GM12872 (cell line): ENCODE data around the gene RAD9A.

Experiments used
- CTCF ChIP-seq: IDR thresholded peaks from 3 replicates; pipeline ENCODE4 v1.5.1; 2011; ENCODE audit warnings: low read depth, mild to moderate bottlenecking, low read length, moderate library complexity; ENCODE audit not compliant: insufficient read depth

RAD9A gene

GRCh38 chr11:67374571-67375281, 17.1 kb upstream of the RAD9A start:
- TF ChIP-seq CTCF: no peak

GRCh38 chr11:67375320-67376055, 16.3 kb upstream of the RAD9A start:
- TF ChIP-seq CTCF: no peak

- TF ChIP-seq CTCF: no peak
Observed at GRCh38 chr11:67376063-67376820, 15.5 kb upstream of the RAD9A start.

GRCh38 chr11:67376873-67377808, 14.6 kb upstream of the RAD9A start:
- TF ChIP-seq CTCF: no peak

- no peak for TF ChIP-seq CTCF
Observed at GRCh38 chr11:67378544-67378943, 13.2 kb upstream of the RAD9A start.

- TF ChIP-seq CTCF: no peak
Observed at GRCh38 chr11:67379061-67380058, 12.4 kb upstream of the RAD9A start.
